Heart right ventricle (tissue), 12 donors: ENCODE results near the gene CDC14B. TPM values are rescaled to one million over a fixed set of nuclear protein-coding genes. Genes with fewer than 3 reads are reported as not detected.

Source experiments
- polyA plus RNA-seq, 2 donors: library from polyadenylated mRNA; stranded (reverse); fragments of 200-250 nt; gene quantifications; one replicate each; pipeline ENCODE4 v1.2.3, GENCODE V29; 2013
- total RNA-seq, 10 donors: library from RNA; stranded (reverse); fragmentation: NEBNext Ultra II Directional in 3 of 10; extraction: Animal tissue kit (Norgen Biotek cat#: 25700) in 3 of 10; gene quantifications; one replicate each; pipeline versions ENCODE4 v1.2.1 to v1.2.4, GENCODE V29; 2021 to 2023
- donor health status: ischemic (EF 13 %, LVEDD 7.1; RV severe dilation, severe dysfunction).
- donor health status: healthy with polysubstance abuse.
- donor health status: DM: no; HTN: yes; CAD: no.
- donor health status: DM: no; HTN: no; CAD: no.
- donor health status: ischemic (EF 25% LVEDD 6.9; RV normal size, moderate dysfunction).
- donor health status: ischemic (EF 25% LVEDD 5.7; RV mildly dilated, moderate dysfunction).
- donor health status: healthy.
- donor health status: nonischemic (EF 11% LVEDD 7.7; RV severe dilation, severe dysfunction).
- donor health status: DM: yes; HTN: yes; CAD: no.
- donor health status: PGD.
- donor health status: ischemic (EF 29% LVEDD 5.4; RV normal size, mild dysfunction).
- donor health status: nonischemic (EF 23%, LVEDD 6.1; RV moderate dilation, normal function).

The CDC14B gene
- total and polyA plus RNA-seq, 12 donors: 5.1 to 30.8 (median 23.9) TPM

Other genes with a start within 250 kb of the CDC14B start
- gene SLC35D2, start 236.1 kb downstream of the CDC14B start, total RNA-seq: 10 to 100 TPM; 10.8 to 20.8 (median 13.2) TPM
- gene SLC35D2, start 236.1 kb downstream of the CDC14B start, polyA plus RNA-seq: 10 to 100 TPM; 11.5 to 16.2 TPM
- 1 to 10 TPM; 2.4 to 6.4 (median 4.0) TPM for gene ZNF367, start 201.5 kb downstream of the CDC14B start, total RNA-seq
- 1 to 10 TPM; 1.2 to 2.9 TPM for gene ZNF367, start 201.5 kb downstream of the CDC14B start, polyA plus RNA-seq
- 10 to 100 TPM; 20.8 to 30.4 (median 25.9) TPM for gene HABP4, start 169.7 kb downstream of the CDC14B start, total RNA-seq
- gene HABP4, start 169.7 kb downstream of the CDC14B start, polyA plus RNA-seq: 10 to 100 TPM; 21.2 to 25.1 TPM
- 10 to 100 TPM; 18.4 to 59.0 (median 24.1) TPM for gene PRXL2C, start 35.5 kb upstream of the CDC14B start, total RNA-seq
- 10 to 100 TPM; 10.5 to 10.7 TPM for gene PRXL2C, start 35.5 kb upstream of the CDC14B start, polyA plus RNA-seq
- 10 to 100 TPM in 1 of 10 donors, 1 to 10 TPM in 9; 4.1 to 10.6 (median 8.1) TPM for gene ZNF510, start 158.2 kb upstream of the CDC14B start, total RNA-seq
- 1 to 10 TPM; 2.0 to 2.9 TPM for gene ZNF510, start 158.2 kb upstream of the CDC14B start, polyA plus RNA-seq
- gene ZNF782, start 234.7 kb upstream of the CDC14B start, total RNA-seq: 1 to 10 TPM; 1.9 to 4.8 (median 3.1) TPM
- gene ZNF782, start 234.7 kb upstream of the CDC14B start, polyA plus RNA-seq: 1 to 10 TPM in 1 of 2 donors, under 1 TPM in 1; 0.64 to 1.5 TPM